Measurements from ENCODE around the gene FRAT2. TPM values are rescaled to one million over a fixed set of nuclear protein-coding genes. Genes with fewer than 3 reads are reported as not detected.

FRAT2 gene
- total RNA-seq, 6 donors from 2014 or later = 19.0 to 33.3 (median 29.5) TPM

DNA sequence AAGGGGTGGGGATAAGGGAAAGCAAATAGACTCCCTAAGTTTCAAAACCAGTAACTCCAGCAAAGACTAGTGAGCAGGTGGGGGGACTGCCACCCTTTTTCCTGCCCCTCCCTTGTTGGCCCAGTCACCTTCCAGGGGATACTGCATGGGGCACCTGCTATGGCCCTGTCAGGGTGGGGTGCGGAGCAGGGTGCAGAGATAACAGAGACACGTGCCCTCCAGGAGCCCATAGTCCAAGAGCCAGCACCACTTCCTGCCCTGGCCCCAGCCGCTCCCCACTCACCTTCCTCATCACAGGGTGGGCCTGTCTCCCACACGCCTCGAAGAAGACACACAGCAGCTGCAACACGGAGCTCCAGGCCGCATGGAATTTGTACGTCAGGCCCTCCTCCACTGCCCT is 46.0 kb upstream of the FRAT2 start:
- H3K36me3 ChIP-seq = peaks cover 2 to 60% (median 36%) of the 10 kb centered on the region in 4 donors
- H3K27me3 ChIP-seq = no peaks in the 10 kb centered on the region
- ATAC-seq (ENCODE audit: low FRiP score in 2 of 2) = no peak
- TF ChIP-seq CTCF (IDR thresholded peaks at IDR 0.05) (no peak), POLR2A (IDR thresholded peaks at IDR 0.05) (no peak), EP300 (IDR thresholded peaks at IDR 0.05) (no peak), POLR2AphosphoS5 (IDR thresholded peaks at IDR 0.05) (no peak)
- no peaks in the 10 kb centered on the region for H3K4me1 ChIP-seq
- H3K9me3 ChIP-seq = no peaks in the 10 kb centered on the region
- no peak for DNase-seq
- WGBS, 2 donors = 88 to 94% methylated on average over 7 to 8 of the region's 8 CpGs
- H3K4me3 ChIP-seq = no peak overlapping the region
- H3K27ac ChIP-seq = no peak overlapping the region

- 89 to 90% methylated on average over 10 to 11 of the region's 15 CpGs for WGBS, 2 donors
- H3K4me3 ChIP-seq = no peak overlapping the region
- H3K27ac ChIP-seq = no peak overlapping the region
- no peaks in the 10 kb centered on the region for H3K4me1 ChIP-seq
- H3K36me3 ChIP-seq = peaks cover 2 to 55% (median 28%) of the 10 kb centered on the region in 4 donors
- TF ChIP-seq POLR2A (IDR thresholded peaks at IDR 0.05) (no peak), POLR2AphosphoS5 (IDR thresholded peaks at IDR 0.05) (no peak), EP300 (IDR thresholded peaks at IDR 0.05) (no peak), CTCF (IDR thresholded peaks at IDR 0.05) (no peak)
- DNase-seq = no peak
- ATAC-seq (ENCODE audit: low FRiP score in 2 of 2) = no peak
- no peaks in the 10 kb centered on the region for H3K27me3 ChIP-seq
- H3K9me3 ChIP-seq = no peaks in the 10 kb centered on the region
These were observed 44.7 kb upstream of the FRAT2 start for GRCh38 chr10:97378933-97379921.

DNA sequence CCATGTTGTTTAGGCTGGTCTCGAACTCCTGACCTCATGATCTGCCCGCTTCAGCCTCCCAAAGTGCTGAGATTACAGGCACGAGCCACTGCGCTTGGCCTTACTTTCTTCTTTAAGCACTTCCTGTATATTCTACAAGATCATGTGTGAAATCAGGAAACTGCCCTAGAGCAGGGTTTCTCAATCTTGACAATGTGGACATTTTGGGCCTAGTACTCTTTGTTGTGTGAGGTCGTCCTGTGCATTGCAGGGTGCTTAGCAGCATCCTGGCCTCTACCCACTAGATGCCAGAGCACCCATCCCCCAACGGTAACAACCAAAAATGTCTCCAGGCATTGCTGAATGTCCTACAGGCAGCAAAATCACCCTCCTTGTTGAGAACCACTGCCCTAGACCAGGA is 41.9 kb upstream of the FRAT2 start:
- no peak for DNase-seq
- ATAC-seq (ENCODE audit: low FRiP score in 2 of 2) = no peak
- peaks cover 0 to 19% (median 12%) of the 10 kb centered on the region in 4 donors for H3K4me1 ChIP-seq
- peak overlapping the region; percentile 29 to 80 (median 40) for H3K27ac ChIP-seq
- 66 to 85% methylated on average over 6 of the region's 6 CpGs for WGBS, 2 donors
- H3K36me3 ChIP-seq = peaks cover 2 to 61% (median 43%) of the 10 kb centered on the region in 4 donors
- TF ChIP-seq CTCF (IDR thresholded peaks at IDR 0.05) = no peak
- TF ChIP-seq POLR2AphosphoS5 (IDR thresholded peaks at IDR 0.05) = peak in 1 of 2 donors; percentile 21
- no peak for TF ChIP-seq EP300 (IDR thresholded peaks at IDR 0.05)
- H3K9me3 ChIP-seq = no peaks in the 10 kb centered on the region
- no peak overlapping the region for H3K4me3 ChIP-seq
- no peaks in the 10 kb centered on the region for H3K27me3 ChIP-seq

DNA sequence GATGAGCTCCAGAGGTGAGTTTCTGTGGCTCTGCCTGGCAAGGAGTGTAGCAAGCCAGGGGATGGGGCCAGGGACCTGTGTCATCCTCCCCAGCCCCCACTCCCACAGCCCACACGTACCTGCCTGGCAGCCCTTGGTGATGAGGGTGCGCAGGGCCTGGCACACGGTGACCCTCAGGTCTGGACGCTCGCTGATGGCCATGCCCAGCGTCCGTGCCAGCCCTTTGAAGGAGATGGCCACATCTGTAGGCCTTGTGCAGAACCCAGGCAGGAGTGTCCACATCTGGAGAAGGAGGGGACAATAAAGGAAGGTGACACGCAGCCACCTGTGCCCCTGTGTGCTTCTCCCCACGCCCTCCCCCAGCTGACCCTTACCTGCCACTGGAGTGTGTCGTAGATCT is 38.9 kb upstream of the FRAT2 start:
- peak overlapping the region in 2 of 4 donors; percentile 80 to 83 for H3K27ac ChIP-seq
- H3K9me3 ChIP-seq = no peaks in the 10 kb centered on the region
- DNase-seq (no peak), ATAC-seq (ENCODE audit: low FRiP score in 2 of 2) (no peak)
- H3K4me3 ChIP-seq = no peak overlapping the region
- no peak for TF ChIP-seq CTCF (IDR thresholded peaks at IDR 0.05)
- no peak for TF ChIP-seq POLR2A (IDR thresholded peaks at IDR 0.05)
- peaks cover 0 to 63% (median 47%) of the 10 kb centered on the region in 4 donors for H3K36me3 ChIP-seq
- no peaks in the 10 kb centered on the region for H3K27me3 ChIP-seq
- peaks cover 0 to 19% (median 13%) of the 10 kb centered on the region in 4 donors for H3K4me1 ChIP-seq
- WGBS, 2 donors = 94 to 97% methylated on average over 7 to 10 of the region's 10 CpGs
